A673 (cell line): ENCODE data around the gene B3GNT2.

ENCODE experiments used
- CTCF ChIP-seq: fragments of 300-800, 200-600 bp; sonication (generic); conservative IDR thresholded peaks from 2 replicates; pipeline ENCODE4 v1.5.1; 2017; ENCODE audit warnings: low read depth, mild to moderate bottlenecking, antibody characterized with exemption, low read length, moderate library complexity, mixed read lengths
- EZH2 ChIP-seq: fragments of 200-600 bp; sonication (generic); IDR thresholded peaks from 2 replicates; pipeline ENCODE4 v1.6.1; 2017; ENCODE audit warnings: borderline replicate concordance, low read depth, mild to moderate bottlenecking, mixed read lengths, antibody characterized with exemption, low read length; ENCODE audit not compliant: poor library complexity, severe bottlenecking

DNA sequence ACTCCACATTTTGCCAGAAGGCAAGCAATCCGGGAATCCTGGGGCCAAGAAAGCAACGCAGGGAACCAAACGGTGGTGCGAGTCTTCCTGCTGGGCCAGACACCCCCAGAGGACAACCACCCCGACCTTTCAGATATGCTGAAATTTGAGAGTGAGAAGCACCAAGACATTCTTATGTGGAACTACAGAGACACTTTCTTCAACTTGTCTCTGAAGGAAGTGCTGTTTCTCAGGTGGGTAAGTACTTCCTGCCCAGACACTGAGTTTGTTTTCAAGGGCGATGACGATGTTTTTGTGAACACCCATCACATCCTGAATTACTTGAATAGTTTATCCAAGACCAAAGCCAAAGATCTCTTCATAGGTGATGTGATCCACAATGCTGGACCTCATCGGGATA is 26.8 kb downstream of the B3GNT2 start:
- TF ChIP-seq EZH2 (no peak), CTCF (no peak)
